ENCODE results near the gene SFN.

Gene SFN

DNA sequence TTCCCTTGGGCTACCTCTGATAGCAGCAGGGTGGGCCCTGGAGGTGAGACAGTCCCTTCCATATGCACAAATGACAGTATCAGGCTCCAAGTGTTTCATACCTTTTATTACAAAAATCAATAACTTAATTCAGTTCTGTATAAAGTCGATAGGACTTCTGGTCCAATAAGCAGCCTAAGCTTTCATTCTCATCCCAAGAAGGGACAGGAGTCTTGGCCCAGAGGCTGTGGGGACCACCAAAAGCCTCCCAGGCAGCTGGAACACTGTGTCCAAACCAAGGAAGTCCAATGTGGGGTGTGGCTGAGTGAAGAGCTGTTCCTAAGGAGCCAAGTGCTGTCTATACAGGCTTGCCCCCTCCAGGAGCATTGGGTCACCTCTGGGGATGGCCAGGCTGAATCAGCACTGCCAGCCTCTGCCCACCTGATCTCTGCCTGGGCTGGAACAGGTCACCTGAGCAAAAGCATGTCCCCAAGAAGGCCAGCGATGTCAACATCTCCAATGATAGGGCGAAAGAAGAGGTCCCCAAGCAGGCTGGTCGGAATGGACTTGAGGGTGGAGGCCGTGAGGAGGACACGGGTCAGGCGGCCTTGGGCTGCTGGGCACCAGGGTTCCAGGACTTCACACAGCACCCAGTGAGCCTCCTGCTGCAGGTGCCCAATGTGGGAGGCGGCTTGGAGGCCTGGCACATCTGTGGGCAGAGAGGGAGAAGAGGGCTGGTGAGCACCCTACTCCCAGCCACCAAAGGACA lies 48.6 kb downstream of the SFN start:
- TF ChIP-seq, protein P1, sequence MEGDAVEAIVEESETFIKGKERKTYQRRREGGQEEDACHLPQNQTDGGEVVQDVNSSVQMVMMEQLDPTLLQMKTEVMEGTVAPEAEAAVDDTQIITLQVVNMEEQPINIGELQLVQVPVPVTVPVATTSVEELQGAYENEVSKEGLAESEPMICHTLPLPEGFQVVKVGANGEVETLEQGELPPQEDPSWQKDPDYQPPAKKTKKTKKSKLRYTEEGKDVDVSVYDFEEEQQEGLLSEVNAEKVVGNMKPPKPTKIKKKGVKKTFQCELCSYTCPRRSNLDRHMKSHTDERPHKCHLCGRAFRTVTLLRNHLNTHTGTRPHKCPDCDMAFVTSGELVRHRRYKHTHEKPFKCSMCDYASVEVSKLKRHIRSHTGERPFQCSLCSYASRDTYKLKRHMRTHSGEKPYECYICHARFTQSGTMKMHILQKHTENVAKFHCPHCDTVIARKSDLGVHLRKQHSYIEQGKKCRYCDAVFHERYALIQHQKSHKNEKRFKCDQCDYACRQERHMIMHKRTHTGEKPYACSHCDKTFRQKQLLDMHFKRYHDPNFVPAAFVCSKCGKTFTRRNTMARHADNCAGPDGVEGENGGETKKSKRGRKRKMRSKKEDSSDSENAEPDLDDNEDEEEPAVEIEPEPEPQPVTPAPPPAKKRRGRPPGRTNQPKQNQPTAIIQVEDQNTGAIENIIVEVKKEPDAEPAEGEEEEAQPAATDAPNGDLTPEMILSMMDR (IDR thresholded peaks at IDR 0.05; ENCODE audit: low read depth, low read length, missing control alignments): no peak
- DNase-seq (ENCODE audit: low read depth): no peak
- H3K4me3 ChIP-seq (ENCODE audit: low read depth, low read length): no peak overlapping the region

DNA sequence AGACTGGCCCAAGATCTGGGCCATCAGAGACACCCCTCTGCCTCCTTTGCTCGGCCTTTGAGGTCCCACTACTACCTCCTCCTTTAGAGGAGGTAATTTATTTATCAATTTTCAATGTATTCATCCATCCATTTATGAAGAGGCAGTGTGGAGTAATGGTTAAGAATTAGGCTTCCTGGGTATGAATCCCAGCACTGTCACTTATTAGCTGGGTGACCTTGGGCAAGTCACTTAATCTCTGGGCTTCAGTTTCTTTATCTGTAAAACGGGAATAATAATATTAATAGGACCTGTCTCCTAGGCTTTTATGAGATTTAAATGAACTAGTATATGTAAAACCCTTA lies 49.2 kb downstream of the SFN start:
- no peak for DNase-seq (ENCODE audit: low read depth)
- TF ChIP-seq, protein P1 (IDR thresholded peaks at IDR 0.05; ENCODE audit: low read depth, low read length, missing control alignments): no peak

DNA sequence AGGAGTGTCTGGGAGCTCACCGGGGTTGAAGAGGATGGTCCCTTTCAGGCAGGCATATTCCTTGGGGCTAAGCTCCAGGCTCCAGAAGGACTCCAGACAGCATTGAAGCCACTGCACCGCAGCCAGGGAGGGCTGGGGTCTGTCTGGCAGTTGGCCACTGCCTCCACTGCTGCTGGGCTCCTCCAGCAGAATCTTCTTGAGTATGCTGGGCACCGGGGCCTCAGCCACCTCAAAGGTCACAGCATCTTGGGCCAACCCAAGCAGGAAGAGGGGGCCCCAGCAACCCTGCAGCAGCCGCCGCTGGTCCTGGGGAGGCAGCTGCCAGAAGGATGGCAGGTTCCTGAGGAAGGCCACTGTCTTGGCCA lies 50.4 kb downstream of the SFN start:
- H3K4me3 ChIP-seq (ENCODE audit: low read depth, low read length): no peak overlapping the region
- TF ChIP-seq, protein P1 (IDR thresholded peaks at IDR 0.05; ENCODE audit: low read depth, low read length, missing control alignments): no peak
- no peak for DNase-seq (ENCODE audit: low read depth)

More for the DNA sequence above, 49.2 kb downstream of the SFN start:
- H3K4me3 ChIP-seq (ENCODE audit: low read depth, low read length): no peak overlapping the region

All from GM12864 (cell line).